Fibroblast of villous mesenchyme (primary cell): ENCODE results near the gene HOATZ. TPM values are rescaled to one million over a fixed set of nuclear protein-coding genes. Genes with fewer than 3 reads are reported as not detected.

Experiments
- DNase-seq: peaks from one replicate; pipeline ENCODE4 v3.0.0-alpha.2; 2010; ENCODE audit warnings: low read depth
- H3K4me3 ChIP-seq: 2 replicates; pipeline ENCODE4 v1.5.1; 2011; ENCODE audit warnings: low read depth, mild to moderate bottlenecking, low read length
- total RNA-seq: library from RNA; depleted of rRNA; stranded (reverse); fragments of >200 nt; gene quantifications from 2 replicates; pipeline ENCODE4 v1.2.3, GENCODE V29; 2012
- TF ChIP-seq, protein P1 (sequence below): IDR thresholded peaks from 2 replicates; pipeline ENCODE4 v1.5.1; 2012; ENCODE audit warnings: low read depth, mild to moderate bottlenecking, low read length; ENCODE audit not compliant: insufficient read depth

Gene HOATZ
- total RNA-seq, 1 donor, result not detected

DNA sequence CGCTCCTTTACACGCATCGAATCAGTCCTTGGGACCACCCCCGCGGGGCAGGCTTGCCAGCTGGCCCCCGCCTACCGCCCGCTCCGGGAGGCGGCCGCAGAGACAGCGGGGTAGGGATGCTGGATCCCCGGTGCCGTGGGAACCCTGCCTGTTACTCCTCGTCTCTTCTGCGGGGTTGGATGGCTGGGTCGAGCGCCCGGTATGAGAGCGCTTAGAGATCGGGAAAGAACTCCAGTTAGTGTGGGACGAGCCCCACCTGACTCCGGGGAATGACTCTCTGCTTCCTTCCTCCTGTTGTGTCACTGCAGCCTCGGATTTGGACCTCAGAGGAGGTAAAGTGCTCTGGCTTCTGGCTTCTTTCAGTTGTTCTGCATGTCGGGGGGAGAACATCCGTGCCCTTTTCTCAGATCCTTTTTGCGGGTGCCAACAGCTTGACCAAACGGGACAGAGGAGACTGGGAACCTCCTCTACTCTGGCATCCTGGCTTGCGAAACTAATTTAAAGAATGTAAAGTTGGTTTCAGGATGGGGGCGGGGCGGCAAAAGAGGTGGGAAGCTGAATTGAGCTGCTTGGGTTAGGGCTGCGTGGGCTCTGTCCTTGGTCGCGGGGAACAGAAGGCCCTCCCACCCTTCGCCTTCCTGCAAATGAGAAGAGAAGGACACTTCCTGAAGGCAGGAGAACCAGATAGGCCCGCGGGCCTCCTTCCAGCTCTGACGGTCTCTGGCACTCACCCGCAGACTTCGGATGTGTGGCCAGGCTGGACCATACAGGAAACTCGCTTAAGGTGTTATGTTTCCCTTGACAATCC lies 26.9 kb downstream of the HOATZ start:
- TF ChIP-seq, protein P1, sequence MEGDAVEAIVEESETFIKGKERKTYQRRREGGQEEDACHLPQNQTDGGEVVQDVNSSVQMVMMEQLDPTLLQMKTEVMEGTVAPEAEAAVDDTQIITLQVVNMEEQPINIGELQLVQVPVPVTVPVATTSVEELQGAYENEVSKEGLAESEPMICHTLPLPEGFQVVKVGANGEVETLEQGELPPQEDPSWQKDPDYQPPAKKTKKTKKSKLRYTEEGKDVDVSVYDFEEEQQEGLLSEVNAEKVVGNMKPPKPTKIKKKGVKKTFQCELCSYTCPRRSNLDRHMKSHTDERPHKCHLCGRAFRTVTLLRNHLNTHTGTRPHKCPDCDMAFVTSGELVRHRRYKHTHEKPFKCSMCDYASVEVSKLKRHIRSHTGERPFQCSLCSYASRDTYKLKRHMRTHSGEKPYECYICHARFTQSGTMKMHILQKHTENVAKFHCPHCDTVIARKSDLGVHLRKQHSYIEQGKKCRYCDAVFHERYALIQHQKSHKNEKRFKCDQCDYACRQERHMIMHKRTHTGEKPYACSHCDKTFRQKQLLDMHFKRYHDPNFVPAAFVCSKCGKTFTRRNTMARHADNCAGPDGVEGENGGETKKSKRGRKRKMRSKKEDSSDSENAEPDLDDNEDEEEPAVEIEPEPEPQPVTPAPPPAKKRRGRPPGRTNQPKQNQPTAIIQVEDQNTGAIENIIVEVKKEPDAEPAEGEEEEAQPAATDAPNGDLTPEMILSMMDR, result no peak
- peak; percentile 54 for DNase-seq
- H3K4me3 ChIP-seq, result peak overlapping the region; percentile 62

- no peak overlapping the region for H3K4me3 ChIP-seq
- DNase-seq, result no peak
- TF ChIP-seq, protein P1, result no peak
Measured at GRCh38 chr11:111542606-111543275, 28.2 kb downstream of the HOATZ start.

- no peak for DNase-seq
- H3K4me3 ChIP-seq, result no peak overlapping the region
- TF ChIP-seq, protein P1, result no peak
Measured at GRCh38 chr11:111548525-111548924, 33.9 kb downstream of the HOATZ start.

- TF ChIP-seq, protein P1, result no peak
- H3K4me3 ChIP-seq, result no peak overlapping the region
- DNase-seq, result no peak
Measured at GRCh38 chr11:111549196-111549868, 34.8 kb downstream of the HOATZ start.

GRCh38 chr11:111549869-111550203 lies 35.3 kb downstream of the HOATZ start:
- peak; percentile 53 for DNase-seq
- no peak overlapping the region for H3K4me3 ChIP-seq
- TF ChIP-seq, protein P1, result no peak

DNA sequence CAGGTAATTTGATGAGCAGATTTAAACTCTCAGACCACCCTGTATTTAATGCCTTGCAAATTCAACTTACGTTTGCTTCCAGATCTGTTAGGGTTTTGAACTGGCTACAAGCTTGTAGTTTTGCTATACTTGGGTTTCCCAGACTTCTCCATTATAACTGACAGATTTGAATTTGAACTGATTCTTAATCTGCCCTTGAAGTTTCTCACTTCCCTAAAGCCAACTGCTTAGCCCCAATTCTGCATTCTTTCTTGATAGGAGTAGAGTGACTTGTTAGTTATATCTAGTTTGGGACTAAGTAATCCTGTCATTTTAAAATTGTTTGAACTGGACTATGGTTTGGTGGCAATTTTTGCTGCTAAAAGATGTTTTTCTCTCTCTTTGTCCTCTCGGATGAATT lies 35.7 kb downstream of the HOATZ start:
- DNase-seq, result no peak
- H3K4me3 ChIP-seq, result no peak overlapping the region
- TF ChIP-seq, protein P1, result no peak
